GM13977 (cell line): Measurements from ENCODE around the gene FBXW5.
A peak's percentile ranks its signal among the peaks of the same experiment; 100 is the strongest.

ENCODE experiments used
- DNase-seq: peaks from one replicate; pipeline ENCODE4 v3.0.0; 2012; ENCODE audit warnings: low spot score
- in situ Hi-C: fragments of 300-500 bp; cut with MboI; formaldehyde crosslinking; loops from one replicate; pipeline ENCODE4 v1.12.0; 2022; ENCODE audit warnings: low sequenced_read_pairs, low pct_unique_long_range_greater_than_20kb, mixed read lengths, inconsistent platforms; ENCODE audit not compliant: unreplicated experiment
- TF ChIP-seq, protein P1 (sequence below): IDR thresholded peaks from 2 replicates; pipeline ENCODE4 v1.5.1; 2012; ENCODE audit warnings: mild to moderate bottlenecking, control low read depth; ENCODE audit not compliant: insufficient read depth; ENCODE audit errors: extremely low read depth, missing control alignments

Gene FBXW5

DNA sequence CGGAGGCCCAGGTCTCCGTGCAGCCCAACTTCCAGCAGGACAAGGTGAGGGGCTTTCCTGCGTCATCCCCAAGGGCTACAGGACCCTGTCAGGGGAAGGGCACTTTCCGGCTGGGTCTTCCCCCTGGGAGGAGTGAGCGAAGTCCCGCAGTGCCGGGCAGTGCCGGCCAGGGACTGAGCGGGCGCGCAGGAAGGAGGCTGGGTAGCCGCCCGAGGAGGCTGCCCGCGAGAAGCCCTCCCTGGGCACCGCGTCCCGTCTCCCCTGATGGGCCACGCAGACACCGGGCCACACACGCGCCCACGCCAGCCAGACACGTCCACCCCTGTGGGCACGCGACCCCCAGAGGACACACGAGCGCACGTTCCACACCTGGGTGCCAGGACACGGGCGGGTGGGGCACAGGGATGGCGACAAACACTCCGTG lies 33.1 kb upstream of the FBXW5 start:
- TF ChIP-seq, protein P1, sequence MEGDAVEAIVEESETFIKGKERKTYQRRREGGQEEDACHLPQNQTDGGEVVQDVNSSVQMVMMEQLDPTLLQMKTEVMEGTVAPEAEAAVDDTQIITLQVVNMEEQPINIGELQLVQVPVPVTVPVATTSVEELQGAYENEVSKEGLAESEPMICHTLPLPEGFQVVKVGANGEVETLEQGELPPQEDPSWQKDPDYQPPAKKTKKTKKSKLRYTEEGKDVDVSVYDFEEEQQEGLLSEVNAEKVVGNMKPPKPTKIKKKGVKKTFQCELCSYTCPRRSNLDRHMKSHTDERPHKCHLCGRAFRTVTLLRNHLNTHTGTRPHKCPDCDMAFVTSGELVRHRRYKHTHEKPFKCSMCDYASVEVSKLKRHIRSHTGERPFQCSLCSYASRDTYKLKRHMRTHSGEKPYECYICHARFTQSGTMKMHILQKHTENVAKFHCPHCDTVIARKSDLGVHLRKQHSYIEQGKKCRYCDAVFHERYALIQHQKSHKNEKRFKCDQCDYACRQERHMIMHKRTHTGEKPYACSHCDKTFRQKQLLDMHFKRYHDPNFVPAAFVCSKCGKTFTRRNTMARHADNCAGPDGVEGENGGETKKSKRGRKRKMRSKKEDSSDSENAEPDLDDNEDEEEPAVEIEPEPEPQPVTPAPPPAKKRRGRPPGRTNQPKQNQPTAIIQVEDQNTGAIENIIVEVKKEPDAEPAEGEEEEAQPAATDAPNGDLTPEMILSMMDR: no peak
- in situ Hi-C loops: no loop called here
- DNase-seq: no peak

DNA sequence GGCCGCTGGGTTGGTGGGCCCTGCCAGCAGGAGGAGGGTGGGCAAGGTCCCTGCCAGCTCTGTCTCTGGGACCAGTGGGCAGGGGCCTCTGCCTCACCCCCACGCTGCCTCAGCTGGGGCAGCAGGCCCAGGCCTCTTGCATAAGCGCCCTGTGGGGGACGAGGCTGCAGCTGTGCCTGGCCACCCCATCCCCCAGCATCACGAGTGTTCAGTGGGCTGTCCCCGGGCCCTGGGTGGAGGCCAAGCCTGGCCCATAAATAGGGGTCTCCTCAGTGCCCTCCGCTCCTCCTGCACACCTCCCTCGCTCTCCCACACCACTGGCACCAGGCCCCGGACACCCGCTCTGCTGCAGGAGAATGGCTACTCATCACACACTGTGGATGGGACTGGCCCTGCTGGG lies 32.7 kb upstream of the FBXW5 start, which contains the start of gene PTGDS:
Gene PTGDS, plus strand, starts transcription at position 282 of the 400 bp plus-strand sequence. Its CDS starts 75 bp downstream, at position 357.
- no peak for DNase-seq
- TF ChIP-seq, protein P1: no peak
- in situ Hi-C loops: no loop called here

DNA sequence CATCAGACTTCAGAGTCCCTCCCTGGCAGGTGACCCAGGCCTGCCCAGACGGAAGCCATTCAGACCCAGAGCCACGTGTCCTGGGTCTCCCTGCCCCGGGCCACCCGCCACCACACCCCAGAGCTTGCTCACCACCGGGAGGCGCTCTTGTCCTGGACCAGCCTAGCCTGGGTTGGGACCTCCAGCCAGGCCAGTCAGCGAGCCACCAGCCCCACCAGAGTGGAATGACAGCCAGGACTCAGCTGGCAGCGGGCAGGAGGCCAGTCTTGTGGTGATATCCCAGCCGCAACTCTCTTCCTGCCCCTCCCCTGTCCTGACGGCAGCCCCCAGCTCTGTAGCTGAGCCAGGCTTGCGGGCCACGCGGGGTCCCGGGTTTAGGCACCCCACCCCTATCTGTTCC lies 31.1 kb upstream of the FBXW5 start:
- in situ Hi-C loops: no loop called here
- TF ChIP-seq, protein P1: peak; percentile 38
- DNase-seq: no peak

DNA sequence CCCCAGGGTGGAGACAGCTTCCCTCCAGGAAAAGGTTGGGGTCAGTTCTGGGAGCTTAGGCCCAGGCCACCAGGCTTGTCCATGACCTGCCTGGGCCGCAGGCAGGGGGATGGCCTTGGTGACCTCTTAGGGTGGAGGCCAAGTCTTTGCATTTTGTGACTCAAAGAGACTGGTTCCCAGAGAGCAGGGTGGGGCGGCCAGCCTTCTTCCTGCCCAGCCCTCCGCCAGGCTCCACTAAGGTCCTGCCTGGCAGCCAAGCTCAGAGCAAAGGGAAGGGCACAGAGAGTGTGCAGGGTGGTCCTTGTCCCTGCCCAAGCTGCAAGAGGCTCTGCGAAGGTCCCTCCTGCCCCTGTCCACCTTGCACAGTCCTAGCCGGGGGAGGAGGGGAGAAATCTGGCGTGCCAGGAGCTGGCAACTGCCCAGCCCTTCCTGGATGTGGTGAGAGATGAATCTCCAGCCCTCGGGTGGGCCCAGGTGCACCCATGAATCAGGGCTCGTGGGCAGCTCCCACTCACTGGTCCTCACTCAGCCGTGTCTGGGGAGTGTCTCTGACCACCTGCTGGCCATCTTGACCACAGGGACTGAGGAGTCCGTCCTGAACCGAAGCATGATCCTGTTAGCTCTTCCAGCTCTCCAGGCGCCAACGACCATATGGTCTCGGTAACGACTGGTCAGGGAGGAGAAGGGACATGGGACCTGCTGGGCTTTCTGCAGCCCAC lies 30.4 kb upstream of the FBXW5 start:
- no peak for DNase-seq
- TF ChIP-seq, protein P1: no peak
- in situ Hi-C loops: no loop called here

DNA sequence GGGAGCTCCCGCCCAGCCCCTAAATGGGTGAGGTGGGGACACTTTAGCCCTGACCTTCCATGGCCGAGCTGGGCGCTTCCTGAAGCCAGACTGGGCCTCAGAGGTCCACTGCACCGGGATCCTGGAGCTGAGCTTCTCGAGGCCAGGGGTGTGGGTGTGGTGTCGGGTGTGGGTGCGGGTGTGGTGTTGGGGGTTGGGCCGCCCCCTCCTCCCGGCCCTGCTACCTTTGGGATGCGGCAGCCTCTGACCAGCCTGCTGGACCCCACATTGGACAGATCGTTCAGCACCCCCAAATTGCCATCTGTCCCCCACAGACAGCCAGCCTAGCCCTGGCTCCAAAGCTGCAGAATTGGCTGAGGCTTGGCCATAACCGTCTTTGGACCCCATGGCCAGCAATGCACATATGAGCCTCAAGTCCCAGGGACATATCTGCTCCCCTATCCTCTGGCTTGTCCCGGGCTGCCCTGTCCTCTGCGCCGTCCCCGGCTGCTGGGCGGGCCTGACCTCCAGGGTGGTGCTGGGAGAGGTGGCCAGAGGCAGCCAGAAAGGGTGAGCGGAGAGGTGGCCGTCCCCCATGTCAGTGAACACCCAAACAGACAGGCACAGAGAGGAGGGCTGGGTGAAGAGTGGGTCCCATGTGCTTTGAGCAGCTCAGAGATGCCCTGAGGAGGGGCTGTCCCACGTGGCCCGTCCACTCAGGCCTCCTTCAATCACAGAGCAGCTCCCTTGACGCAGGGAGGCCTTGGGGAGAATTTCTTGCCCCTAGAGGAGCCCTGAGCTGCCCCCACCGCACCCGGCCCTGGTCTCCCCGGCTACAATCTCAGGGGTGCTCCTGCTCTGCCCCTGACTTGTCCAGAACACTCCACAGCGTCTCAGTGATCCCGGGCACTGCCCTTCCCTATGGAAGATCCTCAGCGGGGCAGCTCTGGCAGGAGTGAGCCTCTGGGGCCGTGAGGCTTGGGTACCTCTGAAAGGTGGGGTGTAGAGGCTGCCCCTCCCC lies 29.4 kb upstream of the FBXW5 start:
- TF ChIP-seq, protein P1: no peak
- in situ Hi-C loops: no loop called here
- no peak for DNase-seq

DNA sequence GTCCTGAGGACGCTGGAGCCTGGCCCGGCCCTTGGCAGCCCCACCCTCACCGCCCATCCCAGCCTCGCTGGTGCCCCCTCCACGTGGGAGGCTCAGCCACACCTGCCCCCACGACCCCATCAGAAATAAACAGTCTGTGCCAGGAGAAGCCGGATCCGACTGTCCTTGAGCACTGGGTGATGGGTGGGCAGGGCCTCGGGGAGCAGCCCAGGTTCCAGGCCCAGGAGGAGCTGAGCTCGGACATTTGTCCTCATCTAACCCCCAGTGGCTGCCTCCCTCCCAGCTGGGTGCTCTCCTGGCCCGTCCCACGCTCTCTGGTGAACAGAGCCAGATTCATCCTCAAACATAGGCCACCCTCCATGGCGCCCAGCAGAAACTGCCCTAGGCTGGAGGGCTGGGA lies 28.2 kb upstream of the FBXW5 start:
- TF ChIP-seq, protein P1: no peak
- in situ Hi-C loops: no loop called here
- no peak for DNase-seq
